GM20431 (cell line): Measurements from ENCODE around the gene CALML4.

Source experiments
- in situ Hi-C: fragments of 300-500 bp; cut with MseI, MboI; formaldehyde crosslinking; loops from one replicate; pipeline ENCODE4 v1.15.0; 2020; ENCODE audit warnings: low sequenced_read_pairs; ENCODE audit not compliant: unreplicated experiment

Gene CALML4

GRCh38 chr15:68195336-68196112 is 9.6 kb downstream of the CALML4 start:
- in situ Hi-C loops = no loop called here

DNA sequence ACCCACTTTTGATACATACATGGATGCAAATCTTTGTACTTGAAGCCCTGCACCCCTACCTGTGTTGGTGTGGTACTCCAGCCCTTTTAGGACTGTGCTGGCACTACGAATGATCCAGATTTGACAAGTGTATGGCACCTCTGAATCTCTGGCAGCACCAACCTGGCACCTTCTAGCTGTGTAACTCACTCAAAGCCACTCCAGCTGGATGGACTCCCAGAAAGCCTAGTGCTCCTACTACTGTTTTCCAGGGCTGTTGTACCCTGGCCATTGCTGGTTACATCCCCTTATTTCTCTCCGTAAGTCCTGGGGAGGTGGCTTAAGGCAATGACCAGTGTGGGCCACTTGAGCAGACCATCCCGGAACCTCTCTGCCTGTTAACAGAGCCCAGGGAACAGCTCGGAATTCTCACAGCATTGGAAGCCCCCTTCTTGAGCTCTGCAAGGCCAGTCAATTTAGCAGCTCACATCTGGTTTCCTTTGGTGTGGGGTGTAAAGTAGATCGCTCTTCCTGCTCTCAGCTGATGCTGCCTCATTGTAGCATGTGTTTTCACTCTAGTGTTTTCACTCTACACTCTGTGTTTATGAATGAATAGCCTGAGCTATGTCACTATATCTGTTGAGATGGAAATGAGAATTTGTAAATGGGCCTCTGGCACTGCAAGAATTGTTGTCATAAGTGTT is 12.2 kb downstream of the CALML4 start:
- in situ Hi-C loops = no loop called here

DNA sequence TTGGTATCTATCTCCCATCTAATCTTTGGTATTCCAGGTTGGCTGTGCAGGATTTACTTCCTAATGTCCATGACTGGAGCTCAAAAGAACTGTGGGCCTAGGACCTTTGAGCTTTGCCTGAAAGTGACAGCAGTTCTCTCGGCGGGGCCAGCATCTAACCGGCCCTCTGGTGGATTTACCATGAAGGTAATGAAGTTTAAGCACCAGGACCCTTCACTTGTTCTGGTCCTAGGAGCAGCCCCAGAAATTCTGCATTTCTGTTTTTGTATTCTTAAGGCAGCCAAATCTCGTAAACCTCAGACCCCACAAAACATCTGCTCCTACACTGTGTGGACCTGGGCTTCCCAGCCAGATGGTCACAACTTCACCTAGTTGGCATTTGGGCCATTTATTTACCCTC is 13.0 kb downstream of the CALML4 start:
- in situ Hi-C loops = no loop called here

DNA sequence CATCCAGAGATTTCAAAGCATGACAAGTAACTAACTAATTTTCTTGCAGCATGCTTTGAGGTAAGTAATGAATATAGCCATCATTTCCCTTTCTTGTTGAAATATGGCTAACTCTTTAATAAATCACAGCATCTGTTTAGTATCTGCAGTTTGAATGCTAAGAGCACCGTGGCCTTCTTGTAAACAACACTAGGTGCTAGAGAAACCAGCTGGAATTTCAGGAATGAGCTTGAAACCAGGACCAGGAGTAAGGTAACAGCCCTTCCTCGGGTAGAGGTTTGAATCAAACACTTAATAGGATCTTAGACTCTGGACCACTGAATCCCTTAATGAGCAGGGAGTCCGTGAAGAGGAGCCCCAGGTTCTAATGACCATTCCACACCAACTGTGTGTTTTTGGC is 13.6 kb downstream of the CALML4 start:
- in situ Hi-C loops = no loop called here

DNA sequence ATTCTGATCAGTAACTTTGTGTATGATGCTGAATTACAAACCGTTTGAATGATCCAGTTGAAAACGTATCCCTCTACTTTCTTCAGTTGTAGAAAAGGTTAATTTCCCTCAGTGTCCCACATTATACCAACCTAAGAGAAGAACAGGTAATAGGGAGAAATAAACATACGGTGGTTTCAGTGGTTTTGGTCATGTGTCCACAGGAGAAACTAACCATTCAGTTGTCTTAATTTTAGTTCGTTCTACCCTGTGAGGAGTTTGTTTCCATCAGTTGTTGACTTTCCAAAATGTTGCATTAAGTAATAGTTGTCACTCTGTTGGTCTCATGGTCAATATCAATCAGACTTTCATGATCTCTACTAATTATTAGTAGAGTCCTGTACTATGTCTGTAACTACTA is 15.1 kb downstream of the CALML4 start:
- in situ Hi-C loops = no loop called here

GRCh38 chr15:68188647-68189046 is 16.5 kb downstream of the CALML4 start:
- in situ Hi-C loops = no loop called here

DNA sequence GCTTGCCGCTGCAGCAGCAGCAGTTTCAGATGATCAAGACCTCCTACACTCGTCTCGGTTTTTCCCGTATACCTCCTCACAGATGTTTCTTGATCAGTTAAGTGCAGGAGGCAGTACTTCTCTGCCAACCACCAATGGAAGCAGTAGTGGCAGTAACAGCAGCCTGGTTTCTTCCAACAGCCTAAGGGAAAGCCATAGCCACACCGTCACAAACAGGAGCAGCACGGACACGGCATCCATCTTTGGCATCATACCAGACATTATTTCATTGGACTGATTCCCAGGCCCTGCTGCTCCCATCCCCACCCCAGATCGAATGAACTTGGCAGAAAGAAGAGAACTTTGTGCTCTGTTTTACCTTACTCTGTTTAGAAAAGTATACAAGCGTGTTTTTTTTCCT is 17.6 kb downstream of the CALML4 start:
- in situ Hi-C loops = no loop called here

DNA sequence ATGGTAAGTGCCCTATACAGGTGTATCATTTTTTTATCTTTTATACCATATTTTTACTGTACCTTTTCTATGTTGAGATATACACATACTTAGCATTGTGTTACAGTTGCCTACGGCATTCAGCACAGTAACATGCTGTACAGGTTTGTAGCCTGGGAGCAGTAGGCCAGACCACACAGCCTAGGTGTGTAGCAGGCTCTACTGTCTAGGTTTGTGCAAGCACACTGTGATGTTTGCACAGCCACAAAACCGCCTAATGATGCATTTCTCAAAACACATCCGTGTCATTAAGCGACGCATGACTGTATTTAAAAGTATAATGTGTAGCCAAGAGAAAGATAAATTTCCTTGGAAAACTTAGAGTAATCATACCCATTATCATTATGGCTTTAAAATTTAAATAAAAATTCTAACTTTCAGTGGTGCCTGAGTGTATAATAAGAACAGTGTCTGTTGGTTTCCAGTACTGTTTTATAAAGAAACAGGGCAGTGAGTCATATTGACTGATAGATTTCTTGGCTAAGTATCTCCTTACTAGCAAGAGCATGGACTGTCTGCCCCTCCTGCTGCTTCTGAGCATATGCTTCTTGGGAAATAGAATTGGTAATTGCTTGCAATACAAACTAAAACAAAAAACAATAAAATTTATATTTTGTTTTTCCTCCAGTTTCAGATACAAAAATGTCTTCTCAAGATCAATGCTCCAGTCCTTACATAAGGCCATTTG is 18.3 kb downstream of the CALML4 start:
- in situ Hi-C loops = no loop called here

DNA sequence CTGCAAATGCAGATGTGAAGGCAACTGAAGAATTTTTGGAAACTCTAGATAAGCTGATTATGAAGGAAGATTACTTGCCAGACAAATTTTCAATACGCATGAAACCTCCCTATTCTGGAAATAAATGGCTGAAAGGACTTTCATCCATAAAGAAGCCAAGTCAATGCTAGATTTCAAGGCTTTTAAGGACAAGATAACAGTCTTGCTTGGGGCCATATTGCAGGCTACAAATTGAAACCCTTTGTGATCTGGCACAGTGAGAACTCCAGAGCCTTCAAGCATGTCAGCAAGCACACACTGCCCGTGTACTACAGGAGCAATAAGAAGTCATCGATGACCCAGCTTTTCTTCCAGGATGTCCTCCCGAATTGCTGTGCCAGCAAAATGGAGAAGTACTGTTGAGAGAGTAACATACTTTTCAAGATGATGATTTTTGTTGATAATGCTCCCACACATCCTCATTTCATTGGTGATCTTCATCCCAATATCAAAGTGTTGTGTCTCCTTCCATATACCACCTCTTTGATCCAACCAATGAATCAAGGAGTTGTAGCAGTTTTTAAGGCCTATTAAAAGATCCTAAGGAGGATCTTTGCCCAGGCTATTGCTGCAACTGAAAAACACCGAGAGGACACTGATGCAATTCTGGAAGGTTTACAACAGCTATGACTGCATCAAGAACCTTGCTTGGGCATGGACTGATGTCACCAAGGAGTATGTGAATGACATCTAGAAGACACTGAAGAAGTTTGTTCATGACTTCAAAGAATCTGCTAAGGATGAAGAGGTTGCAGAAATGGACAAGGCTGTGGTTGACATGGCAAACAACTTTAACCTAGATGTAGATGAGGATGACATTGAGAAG is 20.3 kb downstream of the CALML4 start:
- in situ Hi-C loops = no loop called here

DNA sequence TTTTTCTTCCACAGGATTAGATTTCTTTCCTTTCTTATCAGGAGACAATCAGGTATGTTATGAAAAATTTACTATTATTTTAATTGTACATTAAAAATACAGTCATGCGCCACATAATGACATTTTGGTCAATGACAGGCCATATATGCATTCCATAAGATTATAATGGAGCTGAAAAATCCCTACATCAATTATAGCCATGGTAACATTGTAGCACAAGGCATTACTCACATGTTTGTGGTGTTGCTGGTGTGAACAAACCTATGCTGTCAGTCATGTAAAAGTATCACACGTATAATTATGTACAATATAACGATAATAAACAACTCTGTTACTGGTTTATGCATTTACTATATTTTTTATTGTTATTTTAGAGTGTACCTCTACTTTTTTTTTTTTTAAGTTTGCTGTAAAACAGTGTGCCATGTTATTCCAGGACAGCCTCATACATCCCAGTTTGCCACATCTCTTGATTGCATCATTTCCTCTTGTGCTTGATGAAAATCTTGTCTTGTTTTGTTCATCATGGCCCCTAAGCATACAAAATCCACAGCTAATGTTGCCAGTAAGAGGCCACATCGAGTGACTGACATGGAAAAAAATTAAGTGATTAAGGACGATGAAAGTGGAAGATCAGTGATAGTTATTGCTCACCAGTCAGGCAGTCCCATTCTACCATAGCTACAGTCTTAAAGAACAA is 21.4 kb downstream of the CALML4 start:
- in situ Hi-C loops = no loop called here

DNA sequence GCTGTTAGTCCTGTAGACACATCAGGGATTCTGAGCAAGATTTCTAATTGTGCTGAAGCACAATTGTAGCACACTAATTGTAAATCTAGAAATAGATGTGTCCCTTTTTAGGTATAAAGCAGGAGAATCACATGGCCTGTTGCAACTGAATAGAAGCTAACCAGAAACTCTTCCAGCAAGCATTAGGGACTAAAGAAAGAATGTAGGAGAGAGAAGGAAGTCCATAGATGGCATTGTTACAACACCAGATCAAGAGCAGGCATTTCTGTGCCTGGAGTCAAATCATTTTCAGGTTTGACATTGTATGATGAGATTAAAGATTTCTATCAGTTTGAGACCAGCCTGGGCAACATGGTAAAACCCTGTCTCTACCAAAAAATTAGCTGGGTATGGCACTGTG is 27.4 kb downstream of the CALML4 start:
- in situ Hi-C loops = no loop called here

- in situ Hi-C loops = no loop called here
Observed at GRCh38 chr15:68176601-68177000, 28.5 kb downstream of the CALML4 start.

DNA sequence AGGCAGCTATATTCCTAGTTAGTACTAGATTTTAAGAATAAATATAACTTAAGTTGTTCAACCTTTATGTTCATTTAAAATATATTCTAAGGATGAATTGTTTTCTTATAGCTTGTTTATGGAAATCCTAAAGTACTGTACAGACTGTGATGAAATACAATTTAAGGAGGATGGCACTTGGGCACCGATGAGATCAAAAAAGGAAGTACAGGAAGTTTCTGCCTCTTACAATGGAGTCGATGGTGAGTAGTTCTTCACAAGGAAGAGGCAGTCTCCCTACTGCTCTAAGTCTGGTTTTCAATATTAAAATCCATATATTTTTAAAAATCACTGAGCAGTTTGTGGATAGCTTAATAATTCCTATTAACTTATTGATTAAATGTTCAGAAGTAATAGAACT is 29.6 kb downstream of the CALML4 start:
- in situ Hi-C loops = no loop called here

- in situ Hi-C loops = loop anchor here (25.0 kb wide), 1 partner anchor 311 kb away; no protein-coding TSS in a partner anchor
Observed at GRCh38 chr15:68173119-68173518, 32.0 kb downstream of the CALML4 start.

DNA sequence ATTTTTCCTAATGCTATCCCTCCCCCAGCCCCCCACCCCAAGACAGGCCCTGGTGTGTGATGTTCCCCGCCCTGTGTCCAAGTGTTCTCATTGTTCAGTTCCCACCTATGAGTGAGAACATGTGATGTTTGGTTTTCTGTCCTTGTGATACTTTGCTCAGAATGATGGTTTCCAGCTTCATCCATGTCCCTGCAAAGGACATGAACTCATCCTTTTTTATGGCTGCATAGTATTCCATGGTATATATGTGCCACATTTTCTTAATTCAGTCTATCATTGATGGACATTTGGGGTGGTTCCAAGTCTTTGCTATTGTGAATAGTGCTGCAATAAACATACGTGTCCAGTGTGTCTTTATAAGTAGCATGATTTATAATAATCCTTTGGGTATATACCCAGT is 33.1 kb downstream of the CALML4 start:
- in situ Hi-C loops = loop anchor here (25.0 kb wide), 1 partner anchor 310 kb away; no protein-coding TSS in a partner anchor

GRCh38 chr15:68166847-68167246 is 38.3 kb downstream of the CALML4 start:
- in situ Hi-C loops = loop anchor here (25.0 kb wide), 1 partner anchor 305 kb away; no protein-coding TSS in a partner anchor

DNA sequence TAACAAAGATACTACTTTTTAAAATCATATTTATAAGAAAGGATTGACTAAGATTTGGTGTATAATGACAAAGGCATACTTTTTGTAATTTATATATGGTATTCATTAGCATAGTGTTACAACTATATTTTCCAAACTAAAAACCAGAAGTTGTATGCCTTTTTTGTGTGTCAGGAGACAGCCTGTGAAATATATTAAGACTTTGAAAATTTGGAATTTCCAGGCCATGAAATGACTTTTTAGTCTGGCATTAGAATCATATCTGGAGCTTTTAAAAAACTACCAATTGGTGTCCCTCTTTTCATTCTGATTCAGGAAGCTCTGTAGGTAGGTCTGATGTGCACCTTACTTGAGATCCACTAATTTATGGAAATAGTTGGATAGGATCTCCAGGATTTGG is 41.9 kb downstream of the CALML4 start:
- in situ Hi-C loops = loop anchor here (25.0 kb wide), 1 partner anchor 301 kb away; no protein-coding TSS in a partner anchor

- in situ Hi-C loops = loop anchor here (25.0 kb wide), 1 partner anchor 296 kb away; no protein-coding TSS in a partner anchor
Observed at GRCh38 chr15:68158046-68158628, 47.0 kb downstream of the CALML4 start.

DNA sequence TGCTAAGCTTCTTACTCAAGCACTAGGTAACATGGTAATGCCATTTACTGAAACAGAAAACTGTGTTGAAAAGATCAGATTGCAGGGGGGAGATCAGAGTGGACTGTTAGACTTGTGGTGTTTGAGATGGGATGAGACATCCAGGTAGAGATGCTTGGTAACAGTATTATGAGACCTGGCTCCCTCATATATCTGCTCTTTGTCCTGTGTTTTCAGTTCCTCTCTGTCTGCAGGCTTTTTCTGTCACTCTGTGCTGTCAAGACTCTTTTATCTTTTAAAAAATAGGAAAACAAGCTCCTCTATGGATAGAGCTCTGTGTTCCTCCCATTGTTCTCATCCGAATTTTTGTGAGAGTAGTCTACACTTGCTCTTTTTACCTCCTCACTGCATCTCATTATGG is 48.1 kb downstream of the CALML4 start:
- in situ Hi-C loops = loop anchor here (25.0 kb wide), 1 partner anchor 295 kb away; no protein-coding TSS in a partner anchor
